SJSA1 (cell line): ENCODE results near the gene SHISA7. TPM values are rescaled to one million over a fixed set of nuclear protein-coding genes. Genes with fewer than 3 reads are reported as not detected.

Source experiments
- DNase-seq, 2 experiments: peaks; one replicate each; pipeline ENCODE4 v3.0.0-alpha.2; 2015 to 2020; ENCODE audit warnings: low spot score in 2 of 2, low read depth in 1 of 2
- H3K27ac ChIP-seq: fragments of 250-450 bp; sonication (Bioruptor Pico); 2 replicates; pipeline ENCODE4 v1.5.1; 2020; ENCODE audit warnings: mild to moderate bottlenecking, moderate library complexity
- H3K27me3 ChIP-seq: fragments of 250-450 bp; sonication (Bioruptor Pico); replicated peaks from 2 replicates; pipeline ENCODE4 v1.5.1; 2020; ENCODE audit warnings: mild to moderate bottlenecking, moderate library complexity
- H3K36me3 ChIP-seq: fragments of 250-450 bp; sonication (Bioruptor Pico); 2 replicates; pipeline ENCODE4 v1.5.1; 2020; ENCODE audit warnings: mild to moderate bottlenecking
- H3K4me1 ChIP-seq: fragments of 250-450 bp; sonication (Bioruptor Pico); replicated peaks from 2 replicates; pipeline ENCODE4 v1.6.1; 2021; ENCODE audit warnings: mild to moderate bottlenecking
- H3K4me3 ChIP-seq: fragments of 250-450 bp; sonication (Bioruptor Pico); 2 replicates; pipeline ENCODE4 v1.5.1; 2020; ENCODE audit warnings: mild to moderate bottlenecking
- H3K9me3 ChIP-seq: fragments of 250-450 bp; sonication (Bioruptor Pico); replicated peaks from 2 replicates; pipeline ENCODE4 v1.5.1; 2020; ENCODE audit warnings: mild to moderate bottlenecking
- total RNA-seq: library from RNA; depleted of rRNA; stranded (reverse); fragments of >200 nt; shearing (Covaris generic); gene quantifications from 2 replicates; pipeline ENCODE4 v1.2.3, GENCODE V29; 2014

SHISA7 gene
- total RNA-seq, 1 experiment from 2014 or later: not detected

GRCh38 chr19:55485439-55486011 is 42.4 kb upstream of the SHISA7 start:
- H3K36me3 ChIP-seq: peaks cover 28% of the 10 kb centered on the region
- peaks cover 35% of the 10 kb centered on the region for H3K4me1 ChIP-seq
- DNase-seq: no peak
- H3K27ac ChIP-seq: peak overlapping the region; percentile 46
- no peaks in the 10 kb centered on the region for H3K27me3 ChIP-seq
- peak overlapping the region; percentile 55 for H3K4me3 ChIP-seq
- no peaks in the 10 kb centered on the region; the same call in 1 of the 2 replicates for H3K9me3 ChIP-seq

GRCh38 chr19:55484593-55485438 is 41.7 kb upstream of the SHISA7 start, which contains the start of gene NAT14:
Gene NAT14 (plus strand): TSS chr19:55485188. CDS start chr19:55485709, 521 bp downstream.
- peak; percentile 67 for DNase-seq

GRCh38 chr19:55483706-55484592 is 40.8 kb upstream of the SHISA7 start:
- Histone ChIP-seq H3K4me1 (peaks cover 35% of the 10 kb centered on the region), H3K36me3 (peaks cover 28% of the 10 kb centered on the region), H3K27ac (no peak overlapping the region), H3K9me3 (no peaks in the 10 kb centered on the region; the same call in 1 of the 2 replicates), H3K27me3 (no peaks in the 10 kb centered on the region), H3K4me3 (no peak overlapping the region)
- DNase-seq: no peak

More at GRCh38 chr19:55484593-55485438, 41.7 kb upstream of the SHISA7 start, which contains the start of gene NAT14:
- H3K27me3 ChIP-seq: no peaks in the 10 kb centered on the region
- peaks cover 35% of the 10 kb centered on the region for H3K4me1 ChIP-seq
- peaks cover 28% of the 10 kb centered on the region for H3K36me3 ChIP-seq
- H3K9me3 ChIP-seq: no peaks in the 10 kb centered on the region; the same call in 1 of the 2 replicates
- H3K27ac ChIP-seq: peak within 1 kb of the TSS; percentile 46
- peak within 1 kb of the TSS; percentile 55 for H3K4me3 ChIP-seq

- H3K9me3 ChIP-seq: no peaks in the 10 kb centered on the region; the same call in 1 of the 2 replicates
- H3K27me3 ChIP-seq: no peaks in the 10 kb centered on the region
- peaks cover 35% of the 10 kb centered on the region for H3K4me1 ChIP-seq
- no peak overlapping the region for H3K27ac ChIP-seq
- no peak for DNase-seq
- no peak overlapping the region for H3K4me3 ChIP-seq
- peaks cover 28% of the 10 kb centered on the region for H3K36me3 ChIP-seq
These were observed 40.0 kb upstream of the SHISA7 start for GRCh38 chr19:55482967-55483705.

- Histone ChIP-seq H3K36me3 (peaks cover 28% of the 10 kb centered on the region), H3K4me1 (peaks cover 35% of the 10 kb centered on the region), H3K9me3 (no peaks in the 10 kb centered on the region; the same call in 1 of the 2 replicates), H3K27ac (no peak overlapping the region), H3K4me3 (no peak overlapping the region), H3K27me3 (no peaks in the 10 kb centered on the region)
- DNase-seq: no peak
These were observed 39.3 kb upstream of the SHISA7 start for GRCh38 chr19:55482156-55482961.

- H3K36me3 ChIP-seq: peaks cover 28% of the 10 kb centered on the region
- H3K9me3 ChIP-seq: no peaks in the 10 kb centered on the region; the same call in 1 of the 2 replicates
- no peak overlapping the region for H3K27ac ChIP-seq
- peaks cover 31% of the 10 kb centered on the region for H3K4me1 ChIP-seq
- H3K27me3 ChIP-seq: no peaks in the 10 kb centered on the region
- DNase-seq: no peak
- H3K4me3 ChIP-seq: no peak overlapping the region
These were observed 38.7 kb upstream of the SHISA7 start for GRCh38 chr19:55481794-55482155.

- Histone ChIP-seq H3K4me1 (peaks cover 26% of the 10 kb centered on the region), H3K36me3 (peaks cover 28% of the 10 kb centered on the region)
These were observed 38.2 kb upstream of the SHISA7 start for GRCh38 chr19:55481148-55481793.

GRCh38 chr19:55479451-55480230 is 36.5 kb upstream of the SHISA7 start:
- H3K27ac ChIP-seq: no peak overlapping the region
- no peaks in the 10 kb centered on the region for H3K27me3 ChIP-seq
- no peak overlapping the region for H3K4me3 ChIP-seq
- H3K9me3 ChIP-seq: no peaks in the 10 kb centered on the region
- H3K36me3 ChIP-seq: peaks cover 20% of the 10 kb centered on the region
- peaks cover 29% of the 10 kb centered on the region for H3K4me1 ChIP-seq
- DNase-seq: no peak

More at GRCh38 chr19:55481148-55481793, 38.2 kb upstream of the SHISA7 start:
- DNase-seq: no peak
- Histone ChIP-seq H3K27me3 (no peaks in the 10 kb centered on the region), H3K4me3 (no peak overlapping the region), H3K9me3 (no peaks in the 10 kb centered on the region; the same call in 1 of the 2 replicates), H3K27ac (no peak overlapping the region)

- Histone ChIP-seq H3K36me3 (peaks cover 17% of the 10 kb centered on the region), H3K27ac (no peak overlapping the region), H3K9me3 (no peaks in the 10 kb centered on the region), H3K4me1 (peaks cover 28% of the 10 kb centered on the region), H3K4me3 (no peak overlapping the region), H3K27me3 (no peaks in the 10 kb centered on the region)
- no peak for DNase-seq
These were observed 35.9 kb upstream of the SHISA7 start for GRCh38 chr19:55479045-55479444.

GRCh38 chr19:55478364-55478763 is 35.3 kb upstream of the SHISA7 start:
- no peak for DNase-seq
- Histone ChIP-seq H3K36me3 (peaks cover 11% of the 10 kb centered on the region), H3K4me1 (peaks cover 28% of the 10 kb centered on the region), H3K27me3 (no peaks in the 10 kb centered on the region), H3K9me3 (no peaks in the 10 kb centered on the region), H3K27ac (no peak overlapping the region), H3K4me3 (no peak overlapping the region)

GRCh38 chr19:55477905-55478304 is 34.8 kb upstream of the SHISA7 start:
- no peak for DNase-seq
- no peak overlapping the region for H3K4me3 ChIP-seq

More at GRCh38 chr19:55477905-55478304, 34.8 kb upstream of the SHISA7 start:
- Histone ChIP-seq H3K27ac (no peak overlapping the region), H3K9me3 (no peaks in the 10 kb centered on the region), H3K4me1 (peaks cover 28% of the 10 kb centered on the region), H3K36me3 (peaks cover 8% of the 10 kb centered on the region), H3K27me3 (no peaks in the 10 kb centered on the region)
